ENCODE data around the gene SH3RF1.

The SH3RF1 gene

GRCh38 chr4:169136330-169136729, 134.4 kb downstream of the SH3RF1 start:
- DNase-seq (ENCODE audit: low read depth in 2 of 2), result no peak

- DNase-seq (ENCODE audit: low read depth in 2 of 2), result no peak
These were observed 135.0 kb downstream of the SH3RF1 start for GRCh38 chr4:169135776-169136175.

GRCh38 chr4:169133932-169134331, 136.8 kb downstream of the SH3RF1 start:
- no peak for DNase-seq (ENCODE audit: low read depth in 2 of 2)

GRCh38 chr4:169132561-169133305, 138.0 kb downstream of the SH3RF1 start:
- no peak for DNase-seq (ENCODE audit: low read depth in 2 of 2)

- no peak for DNase-seq (ENCODE audit: low read depth in 2 of 2)
These were observed 139.1 kb downstream of the SH3RF1 start for GRCh38 chr4:169131556-169132208.

- DNase-seq (ENCODE audit: low read depth in 2 of 2), result no peak
These were observed 141.9 kb downstream of the SH3RF1 start for GRCh38 chr4:169128902-169129301.

- no peak for DNase-seq (ENCODE audit: low read depth in 2 of 2)
These were observed 143.4 kb downstream of the SH3RF1 start for GRCh38 chr4:169127314-169127713.

- no peak for DNase-seq (ENCODE audit: low read depth in 2 of 2)
These were observed 146.1 kb downstream of the SH3RF1 start for GRCh38 chr4:169124661-169125060.

- no peak for DNase-seq (ENCODE audit: low read depth in 2 of 2)
These were observed 148.3 kb downstream of the SH3RF1 start for GRCh38 chr4:169122422-169122821.

- DNase-seq (ENCODE audit: low read depth in 2 of 2), result no peak
These were observed 148.8 kb downstream of the SH3RF1 start for GRCh38 chr4:169121861-169122382.

- no peak for DNase-seq (ENCODE audit: low read depth in 2 of 2)
These were observed 150.1 kb downstream of the SH3RF1 start for GRCh38 chr4:169120624-169121023.

- DNase-seq (ENCODE audit: low read depth in 2 of 2), result no peak
These were observed 151.2 kb downstream of the SH3RF1 start for GRCh38 chr4:169119536-169119935.

- DNase-seq (ENCODE audit: low read depth in 2 of 2), result no peak
These were observed 153.1 kb downstream of the SH3RF1 start for GRCh38 chr4:169117591-169118081.

- no peak for DNase-seq (ENCODE audit: low read depth in 2 of 2)
These were observed 154.4 kb downstream of the SH3RF1 start for GRCh38 chr4:169116270-169116901.

- no peak for DNase-seq (ENCODE audit: low read depth in 2 of 2)
These were observed 154.9 kb downstream of the SH3RF1 start for GRCh38 chr4:169115897-169116254.

GRCh38 chr4:169115144-169115896, 155.4 kb downstream of the SH3RF1 start:
- no peak for DNase-seq (ENCODE audit: low read depth in 2 of 2)

- no peak for DNase-seq (ENCODE audit: low read depth in 2 of 2)
These were observed 156.3 kb downstream of the SH3RF1 start for GRCh38 chr4:169114341-169114974.

GRCh38 chr4:169110633-169111032, 160.1 kb downstream of the SH3RF1 start:
- no peak for DNase-seq (ENCODE audit: low read depth in 2 of 2)

GRCh38 chr4:169109035-169109675, 161.6 kb downstream of the SH3RF1 start:
- DNase-seq (ENCODE audit: low read depth in 2 of 2), result no peak

- no peak for DNase-seq (ENCODE audit: low read depth in 2 of 2)
These were observed 162.5 kb downstream of the SH3RF1 start for GRCh38 chr4:169108303-169108702.

- no peak for DNase-seq (ENCODE audit: low read depth in 2 of 2)
These were observed 163.2 kb downstream of the SH3RF1 start for GRCh38 chr4:169107528-169107927.
